Measurements from ENCODE around the gene ADGRV1. TPM values are rescaled to one million over a fixed set of nuclear protein-coding genes. Genes with fewer than 3 reads are reported as not detected.

Gene ADGRV1
- total and polyA plus RNA-seq, 4 donors, result 0.36 to 0.64 (median 0.50) TPM

DNA sequence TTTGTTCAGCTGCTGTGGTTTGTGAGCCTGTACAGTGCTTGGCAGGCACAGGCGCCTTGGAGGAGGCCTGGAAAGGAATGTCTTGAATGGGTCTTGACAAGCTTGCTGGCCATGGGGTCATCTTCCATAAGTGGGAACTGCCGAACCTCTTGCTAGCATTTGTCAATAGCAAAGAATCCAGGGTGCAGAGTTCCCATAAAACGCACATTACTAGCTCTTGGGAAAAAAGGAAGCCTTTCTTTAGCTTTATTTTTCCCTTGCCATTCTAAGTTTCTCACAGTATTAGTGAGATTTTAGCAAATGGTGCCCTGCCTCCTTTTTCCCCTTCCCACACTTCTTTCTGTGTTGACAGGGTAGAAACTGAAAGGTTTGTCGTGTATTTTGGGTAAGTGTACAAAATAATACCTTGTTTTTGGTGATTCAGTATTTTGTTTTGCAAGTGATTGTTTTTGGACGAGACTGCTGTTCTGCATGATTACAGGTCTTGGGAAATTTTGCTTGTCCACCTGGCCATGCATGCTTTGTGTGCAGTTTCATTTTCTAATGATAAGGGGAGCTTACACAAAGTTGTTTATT lies 82.0 kb downstream of the ADGRV1 start:
- WGBS, 2 donors, result 42 to 50% methylated on average over 5 of the region's 5 CpGs
- DNase-seq, result no peak
- no peaks in the 10 kb centered on the region for H3K27me3 ChIP-seq (ENCODE audit: control insufficient read depth in 1 of 2, insufficient read depth in 2 of 2, low read length in 1 of 2)
- intact Hi-C loops (cut with DNase I), result no loop called here
- no peaks in the 10 kb centered on the region for H3K9me3 ChIP-seq (ENCODE audit: control insufficient read depth, low read length)
- no peak overlapping the region for H3K4me3 ChIP-seq (ENCODE audit: low read length in 2 of 2)
- H3K27ac ChIP-seq (ENCODE audit: low read depth in 1 of 2, low read length in 2 of 2), result no peak overlapping the region
- no peaks in the 10 kb centered on the region for H3K36me3 ChIP-seq (ENCODE audit: control insufficient read depth in 1 of 2, insufficient read depth in 2 of 2, low read length in 1 of 2)
- no peak for ATAC-seq (ENCODE audit: low FRiP score)
- H3K4me1 ChIP-seq (ENCODE audit: control insufficient read depth in 1 of 2, insufficient read depth in 2 of 2, low read length in 2 of 2), result no peaks in the 10 kb centered on the region

DNA sequence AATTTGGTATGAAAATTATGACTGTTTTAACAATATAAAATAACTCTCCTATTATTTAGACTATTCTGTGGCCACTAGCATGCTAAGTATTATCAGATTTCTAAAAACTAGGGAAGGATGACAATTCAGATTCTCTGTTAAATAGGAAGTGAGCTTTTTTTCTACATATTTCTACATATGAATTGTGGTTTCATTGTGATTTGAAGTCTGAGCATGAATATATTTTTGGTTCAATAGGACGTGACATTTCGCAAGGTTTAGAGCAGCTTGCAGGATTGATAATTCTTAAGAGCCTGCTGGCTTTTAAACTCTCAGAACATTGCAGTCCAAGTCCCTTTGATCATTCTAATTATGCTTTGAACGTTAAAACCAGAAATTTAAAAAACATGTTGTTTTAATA lies 82.9 kb downstream of the ADGRV1 start:
- ATAC-seq (ENCODE audit: low FRiP score) (no peak), DNase-seq (no peak)
- Histone ChIP-seq H3K27me3 (ENCODE audit: control insufficient read depth in 1 of 2, insufficient read depth in 2 of 2, low read length in 1 of 2) (no peaks in the 10 kb centered on the region), H3K36me3 (ENCODE audit: control insufficient read depth in 1 of 2, insufficient read depth in 2 of 2, low read length in 1 of 2) (no peaks in the 10 kb centered on the region), H3K4me3 (ENCODE audit: low read length in 2 of 2) (no peak overlapping the region), H3K27ac (ENCODE audit: low read depth in 1 of 2, low read length in 2 of 2) (no peak overlapping the region), H3K4me1 (ENCODE audit: control insufficient read depth in 1 of 2, insufficient read depth in 2 of 2, low read length in 2 of 2) (no peaks in the 10 kb centered on the region), H3K9me3 (ENCODE audit: control insufficient read depth, low read length) (no peaks in the 10 kb centered on the region)
- WGBS, 2 donors, result 61 to 65% methylated on average over 3 of the region's 3 CpGs
- intact Hi-C loops (cut with DNase I), result no loop called here

DNA sequence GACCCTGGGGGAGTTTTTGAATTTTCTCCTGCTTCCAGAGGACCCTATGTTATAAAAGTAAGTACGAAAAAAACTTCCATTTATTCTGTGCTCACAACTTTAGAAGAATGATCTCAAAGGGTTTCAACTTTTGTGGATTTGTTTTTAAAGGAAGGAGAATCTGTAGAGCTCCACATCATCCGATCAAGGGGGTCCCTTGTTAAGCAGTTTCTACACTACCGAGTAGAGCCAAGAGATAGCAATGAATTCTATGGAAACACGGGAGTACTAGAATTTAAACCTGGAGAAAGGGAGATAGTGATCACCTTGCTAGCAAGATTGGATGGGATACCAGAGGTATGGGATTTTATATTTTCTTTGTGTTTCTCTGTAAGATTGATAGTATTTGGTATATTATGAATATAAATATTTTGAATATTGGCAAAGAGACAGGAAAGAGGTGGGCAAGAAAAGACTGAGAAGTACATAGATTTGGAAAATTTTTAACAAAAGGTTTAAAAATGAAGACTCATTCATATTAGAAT lies 84.2 kb downstream of the ADGRV1 start:
- no peaks in the 10 kb centered on the region for H3K27me3 ChIP-seq (ENCODE audit: control insufficient read depth in 1 of 2, insufficient read depth in 2 of 2, low read length in 1 of 2)
- DNase-seq, result no peak
- intact Hi-C loops (cut with DNase I), result no loop called here

GRCh38 chr5:90644132-90644531 lies 85.5 kb downstream of the ADGRV1 start:
- intact Hi-C loops (cut with DNase I), result no loop called here
- no peak overlapping the region for H3K4me3 ChIP-seq (ENCODE audit: low read length in 2 of 2)
- DNase-seq (no peak), ATAC-seq (ENCODE audit: low FRiP score) (no peak)
- no peaks in the 10 kb centered on the region for H3K36me3 ChIP-seq (ENCODE audit: control insufficient read depth in 1 of 2, insufficient read depth in 2 of 2, low read length in 1 of 2)
- no peak overlapping the region for H3K27ac ChIP-seq (ENCODE audit: low read depth in 1 of 2, low read length in 2 of 2)
- WGBS, 2 donors, result 62 to 63% methylated on average over 4 of the region's 4 CpGs
- no peaks in the 10 kb centered on the region for H3K4me1 ChIP-seq (ENCODE audit: control insufficient read depth in 1 of 2, insufficient read depth in 2 of 2, low read length in 2 of 2)
- no peaks in the 10 kb centered on the region for H3K9me3 ChIP-seq (ENCODE audit: control insufficient read depth, low read length)
- H3K27me3 ChIP-seq (ENCODE audit: control insufficient read depth in 1 of 2, insufficient read depth in 2 of 2, low read length in 1 of 2), result no peaks in the 10 kb centered on the region

More for the DNA sequence above, 84.2 kb downstream of the ADGRV1 start:
- H3K27ac ChIP-seq (ENCODE audit: low read depth in 1 of 2, low read length in 2 of 2), result no peak overlapping the region
- H3K4me3 ChIP-seq (ENCODE audit: low read length in 2 of 2), result no peak overlapping the region
- no peaks in the 10 kb centered on the region for H3K36me3 ChIP-seq (ENCODE audit: control insufficient read depth in 1 of 2, insufficient read depth in 2 of 2, low read length in 1 of 2)
- WGBS, 2 donors, result 64 to 72% methylated on average over 4 of the region's 4 CpGs
- ATAC-seq (ENCODE audit: low FRiP score), result no peak
- H3K4me1 ChIP-seq (ENCODE audit: control insufficient read depth in 1 of 2, insufficient read depth in 2 of 2, low read length in 2 of 2), result no peaks in the 10 kb centered on the region
- no peaks in the 10 kb centered on the region for H3K9me3 ChIP-seq (ENCODE audit: control insufficient read depth, low read length)

DNA sequence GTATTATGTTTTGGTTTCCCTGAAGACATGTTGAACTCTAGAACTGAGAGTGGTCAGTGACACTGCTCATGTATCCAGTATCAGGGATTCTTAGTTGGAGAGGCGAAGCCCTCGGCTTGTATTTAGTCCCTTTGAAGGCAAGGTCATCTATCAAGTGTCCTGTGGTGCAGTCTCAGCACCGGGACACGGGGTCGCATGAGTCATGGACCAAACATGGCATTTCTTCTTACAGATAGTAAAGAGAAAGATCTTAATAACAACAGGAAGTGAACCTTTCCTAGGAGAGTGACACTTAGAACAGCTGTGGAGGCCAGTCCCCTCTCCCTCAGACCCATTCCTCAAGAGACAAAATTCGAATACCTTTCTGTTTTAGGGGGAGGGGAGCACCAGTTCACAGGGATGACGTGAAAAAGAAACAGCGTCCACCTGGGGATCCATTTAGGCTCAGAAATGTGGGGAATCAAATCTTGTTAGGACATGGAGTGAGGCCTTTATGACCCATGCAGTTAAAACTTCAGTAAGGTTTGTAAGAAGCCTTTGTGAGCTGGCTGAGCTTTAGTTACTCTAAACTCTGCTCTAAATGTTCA lies 86.5 kb downstream of the ADGRV1 start:
- Histone ChIP-seq H3K36me3 (ENCODE audit: control insufficient read depth in 1 of 2, insufficient read depth in 2 of 2, low read length in 1 of 2) (no peaks in the 10 kb centered on the region), H3K27ac (ENCODE audit: low read depth in 1 of 2, low read length in 2 of 2) (no peak overlapping the region), H3K9me3 (ENCODE audit: control insufficient read depth, low read length) (no peaks in the 10 kb centered on the region), H3K4me3 (ENCODE audit: low read length in 2 of 2) (no peak overlapping the region), H3K27me3 (ENCODE audit: control insufficient read depth in 1 of 2, insufficient read depth in 2 of 2, low read length in 1 of 2) (no peaks in the 10 kb centered on the region), H3K4me1 (ENCODE audit: control insufficient read depth in 1 of 2, insufficient read depth in 2 of 2, low read length in 2 of 2) (no peaks in the 10 kb centered on the region)
- intact Hi-C loops (cut with DNase I), result no loop called here
- no peak for DNase-seq
- no peak for ATAC-seq (ENCODE audit: low FRiP score)
- WGBS, 2 donors, result 21 to 24% methylated on average over 8 of the region's 8 CpGs

DNA sequence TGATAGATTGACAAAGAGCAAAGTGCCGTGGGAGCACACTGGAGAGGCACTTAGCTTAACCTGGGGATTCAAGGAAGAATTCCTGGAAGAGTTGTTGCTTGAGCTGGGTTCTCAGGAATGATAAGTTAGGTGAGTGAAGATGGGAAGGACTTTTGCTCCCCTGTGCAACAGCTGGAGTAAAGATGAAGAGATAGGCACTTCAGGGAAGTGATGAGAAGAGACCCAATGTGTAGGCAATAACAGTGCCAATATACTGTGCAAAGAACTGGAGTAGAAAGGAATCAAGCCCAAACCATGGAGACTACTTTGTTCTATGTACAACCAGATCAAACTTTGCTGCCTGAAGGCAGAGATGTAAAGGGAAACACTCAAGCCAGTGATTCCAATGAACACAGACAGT lies 92.2 kb downstream of the ADGRV1 start:
- no peak for ATAC-seq (ENCODE audit: low FRiP score)
- no peaks in the 10 kb centered on the region for H3K4me1 ChIP-seq (ENCODE audit: control insufficient read depth in 1 of 2, insufficient read depth in 2 of 2, low read length in 2 of 2)
- no peak overlapping the region for H3K4me3 ChIP-seq (ENCODE audit: low read length in 2 of 2)
- no peaks in the 10 kb centered on the region for H3K9me3 ChIP-seq (ENCODE audit: control insufficient read depth, low read length)
- no peak overlapping the region for H3K27ac ChIP-seq (ENCODE audit: low read depth in 1 of 2, low read length in 2 of 2)
- intact Hi-C loops (cut with DNase I), result no loop called here
- no peaks in the 10 kb centered on the region for H3K27me3 ChIP-seq (ENCODE audit: control insufficient read depth in 1 of 2, insufficient read depth in 2 of 2, low read length in 1 of 2)
- 63 to 69% methylated on average over 1 of the region's 1 CpG for WGBS, 2 donors
- DNase-seq, result no peak
- no peaks in the 10 kb centered on the region for H3K36me3 ChIP-seq (ENCODE audit: control insufficient read depth in 1 of 2, insufficient read depth in 2 of 2, low read length in 1 of 2)

DNA sequence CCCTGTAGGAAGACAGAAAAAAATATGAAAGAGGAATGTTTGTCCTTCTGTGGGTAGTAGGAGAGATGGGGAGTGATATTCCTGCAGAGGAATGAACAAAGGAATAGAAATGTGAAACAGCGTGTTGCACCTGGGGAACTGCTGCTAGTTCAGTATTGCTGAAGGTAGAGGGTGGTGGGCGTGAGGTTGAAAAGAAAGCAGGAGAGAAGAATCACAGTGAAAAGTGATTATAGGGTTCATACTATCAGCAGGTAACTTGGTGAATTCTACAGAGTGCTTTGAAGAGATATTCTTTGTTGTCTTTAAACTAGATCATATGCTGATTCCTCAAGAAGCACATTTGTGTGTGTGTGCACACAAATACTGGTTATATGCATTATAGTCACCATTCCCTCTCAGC lies 95.6 kb downstream of the ADGRV1 start:
- ATAC-seq (ENCODE audit: low FRiP score) (no peak), DNase-seq (no peak)
- no peak overlapping the region for H3K4me3 ChIP-seq (ENCODE audit: low read length in 2 of 2)
- WGBS, 2 donors, result 83 to 84% methylated on average over 2 of the region's 2 CpGs
- H3K27ac ChIP-seq (ENCODE audit: low read depth in 1 of 2, low read length in 2 of 2), result no peak overlapping the region
- H3K36me3 ChIP-seq (ENCODE audit: control insufficient read depth in 1 of 2, insufficient read depth in 2 of 2, low read length in 1 of 2), result no peaks in the 10 kb centered on the region
- no peaks in the 10 kb centered on the region for H3K9me3 ChIP-seq (ENCODE audit: control insufficient read depth, low read length)
- H3K27me3 ChIP-seq (ENCODE audit: control insufficient read depth in 1 of 2, insufficient read depth in 2 of 2, low read length in 1 of 2), result no peaks in the 10 kb centered on the region
- H3K4me1 ChIP-seq (ENCODE audit: control insufficient read depth in 1 of 2, insufficient read depth in 2 of 2, low read length in 2 of 2), result no peaks in the 10 kb centered on the region
- intact Hi-C loops (cut with DNase I), result no loop called here

DNA sequence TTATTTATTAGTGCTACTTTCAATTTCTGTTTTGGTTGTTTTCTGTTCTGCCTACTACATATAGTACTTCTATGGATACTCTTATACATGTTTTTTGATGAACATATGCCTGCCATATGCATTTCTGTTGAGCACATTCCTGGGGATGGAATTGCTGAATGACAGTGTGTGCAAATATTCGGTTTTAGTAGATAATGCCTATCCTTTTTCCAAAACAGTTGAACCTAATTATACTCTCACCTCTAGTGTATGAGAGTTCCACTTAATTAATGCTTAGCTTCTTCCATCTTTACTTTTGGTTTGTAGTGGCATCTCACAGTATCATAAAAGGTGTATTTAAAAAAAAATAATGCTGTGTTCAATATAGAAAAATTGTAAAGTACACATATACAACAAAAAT lies 96.8 kb downstream of the ADGRV1 start:
- intact Hi-C loops (cut with DNase I), result no loop called here
- 66 to 68% methylated on average over 1 of the region's 1 CpG for WGBS, 2 donors
- Histone ChIP-seq H3K4me1 (ENCODE audit: control insufficient read depth in 1 of 2, insufficient read depth in 2 of 2, low read length in 2 of 2) (no peaks in the 10 kb centered on the region), H3K4me3 (ENCODE audit: low read length in 2 of 2) (no peak overlapping the region), H3K27me3 (ENCODE audit: control insufficient read depth in 1 of 2, insufficient read depth in 2 of 2, low read length in 1 of 2) (no peaks in the 10 kb centered on the region), H3K27ac (ENCODE audit: low read depth in 1 of 2, low read length in 2 of 2) (no peak overlapping the region), H3K36me3 (ENCODE audit: control insufficient read depth in 1 of 2, insufficient read depth in 2 of 2, low read length in 1 of 2) (no peaks in the 10 kb centered on the region), H3K9me3 (ENCODE audit: control insufficient read depth, low read length) (no peaks in the 10 kb centered on the region)
- DNase-seq (no peak), ATAC-seq (ENCODE audit: low FRiP score) (no peak)

DNA sequence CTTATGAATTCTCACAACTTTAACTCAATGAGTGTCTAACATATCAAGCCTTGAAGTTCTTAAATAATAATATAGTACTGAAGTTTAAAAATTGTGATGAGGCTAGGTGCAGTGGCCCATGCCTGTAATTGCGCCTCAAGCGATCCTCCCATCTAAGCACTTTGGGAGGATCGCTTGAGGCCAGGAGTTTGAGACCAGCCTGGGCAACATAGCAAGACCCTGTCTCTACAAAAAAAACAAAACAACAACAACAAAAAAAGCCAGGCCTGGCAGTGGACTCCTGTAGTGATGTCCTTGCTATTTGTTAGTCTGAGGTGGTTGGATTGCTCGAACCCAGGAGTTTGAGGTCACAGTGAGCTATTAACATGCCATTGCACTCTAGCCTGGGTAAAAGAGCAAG lies 98.4 kb downstream of the ADGRV1 start:
- ATAC-seq (ENCODE audit: low FRiP score) (no peak), DNase-seq (no peak)
- intact Hi-C loops (cut with DNase I), result no loop called here
- 43 to 71% methylated on average over 4 of the region's 4 CpGs for WGBS, 2 donors
- H3K4me1 ChIP-seq (ENCODE audit: control insufficient read depth in 1 of 2, insufficient read depth in 2 of 2, low read length in 2 of 2), result no peaks in the 10 kb centered on the region
- no peak overlapping the region for H3K4me3 ChIP-seq (ENCODE audit: low read length in 2 of 2)
- H3K27me3 ChIP-seq (ENCODE audit: control insufficient read depth in 1 of 2, insufficient read depth in 2 of 2, low read length in 1 of 2), result no peaks in the 10 kb centered on the region
- no peaks in the 10 kb centered on the region for H3K36me3 ChIP-seq (ENCODE audit: control insufficient read depth in 1 of 2, insufficient read depth in 2 of 2, low read length in 1 of 2)
- H3K9me3 ChIP-seq (ENCODE audit: control insufficient read depth, low read length), result no peaks in the 10 kb centered on the region
- H3K27ac ChIP-seq (ENCODE audit: low read depth in 1 of 2, low read length in 2 of 2), result no peak overlapping the region

Data from aorta (tissue), 5 donors.